GM19238 (cell line): ENCODE data around the gene BMP7.

Experiments used
- DNase-seq: peaks from one replicate; pipeline ENCODE4 v3.0.0; 2011; ENCODE audit warnings: low spot score; ENCODE audit not compliant: insufficient read length

Gene BMP7

GRCh38 chr20:57231161-57231560, 35.3 kb downstream of the BMP7 start:
- no peak for DNase-seq

GRCh38 chr20:57230247-57230646, 36.2 kb downstream of the BMP7 start:
- no peak for DNase-seq

GRCh38 chr20:57229490-57229889, 37.0 kb downstream of the BMP7 start:
- DNase-seq, result no peak

GRCh38 chr20:57225830-57226229, 40.6 kb downstream of the BMP7 start:
- DNase-seq, result no peak

GRCh38 chr20:57225197-57225733, 41.2 kb downstream of the BMP7 start:
- no peak for DNase-seq

- no peak for DNase-seq
Measured at GRCh38 chr20:57224641-57225138, 41.8 kb downstream of the BMP7 start.

GRCh38 chr20:57223648-57224489, 42.6 kb downstream of the BMP7 start:
- DNase-seq, result no peak

- no peak for DNase-seq
Measured at GRCh38 chr20:57222631-57222950, 43.9 kb downstream of the BMP7 start.

GRCh38 chr20:57221916-57222630, 44.4 kb downstream of the BMP7 start:
- no peak for DNase-seq

- DNase-seq, result no peak
Measured at GRCh38 chr20:57220337-57221145, 45.9 kb downstream of the BMP7 start.

- DNase-seq, result no peak
Measured at GRCh38 chr20:57219071-57219677, 47.3 kb downstream of the BMP7 start.

GRCh38 chr20:57218489-57218888, 48.0 kb downstream of the BMP7 start:
- no peak for DNase-seq

- DNase-seq, result no peak
Measured at GRCh38 chr20:57217802-57218201, 48.6 kb downstream of the BMP7 start.

GRCh38 chr20:57216669-57217068, 49.8 kb downstream of the BMP7 start:
- DNase-seq, result no peak

GRCh38 chr20:57215826-57216471, 50.5 kb downstream of the BMP7 start:
- DNase-seq, result no peak

- no peak for DNase-seq
Measured at GRCh38 chr20:57215426-57215825, 51.0 kb downstream of the BMP7 start.

- DNase-seq, result no peak
Measured at GRCh38 chr20:57214948-57215347, 51.5 kb downstream of the BMP7 start.

GRCh38 chr20:57214427-57214826, 52.0 kb downstream of the BMP7 start:
- no peak for DNase-seq

- no peak for DNase-seq
Measured at GRCh38 chr20:57213924-57214323, 52.5 kb downstream of the BMP7 start.

GRCh38 chr20:57213291-57213690, 53.1 kb downstream of the BMP7 start:
- no peak for DNase-seq
